Mesothelial cell of epicardium (in vitro differentiated cells): ENCODE measurements around the gene CSHL1. TPM values are rescaled to one million over a fixed set of nuclear protein-coding genes. Genes with fewer than 3 reads are reported as not detected.
A peak's percentile ranks its signal among the peaks of the same experiment; 100 is the strongest.
"Not testable (repeated sequence)": the region's sequence is repeated elsewhere in the genome, so short reads cannot be mapped to it uniquely, and the experiment has no call there.

ENCODE experiments used
- DNase-seq, 2 experiments: peaks; one replicate each; pipeline ENCODE4 v3.0.0; 2021; ENCODE audit warnings: low spot score in 2 of 2; ENCODE audit not compliant: unreplicated experiment in 2 of 2
- H3K27ac Mint-ChIP-seq: 2 replicates; pipeline ENCODE4 v1.8.0; 2021; ENCODE audit warnings: mixed read lengths
- H3K27me3 Mint-ChIP-seq: 2 replicates; pipeline ENCODE4 v1.8.0; 2021; ENCODE audit warnings: low read depth, mixed read lengths
- H3K36me3 Mint-ChIP-seq: 2 replicates; pipeline ENCODE4 v1.8.0; 2021; ENCODE audit warnings: mixed read lengths
- H3K4me1 Mint-ChIP-seq: 2 replicates; pipeline ENCODE4 v1.8.0; 2021; ENCODE audit warnings: mixed read lengths
- H3K4me3 Mint-ChIP-seq: 2 replicates; pipeline ENCODE4 v1.8.0; 2021; ENCODE audit warnings: mild to moderate bottlenecking, moderate library complexity, mixed read lengths
- H3K9me3 Mint-ChIP-seq: 2 replicates; pipeline ENCODE4 v1.8.0; 2021; ENCODE audit warnings: mixed read lengths
- CTCF ChIP-seq: fragments of 200-600 bp; sonication (generic); IDR thresholded peaks from one replicate; pipeline ENCODE4 v1.5.0; 2021; ENCODE audit warnings: antibody characterized with exemption; ENCODE audit not compliant: unreplicated experiment
- total RNA-seq: library from RNA; stranded (reverse); gene quantifications from 3 replicates; pipeline ENCODE4 v1.2.1, GENCODE V29; 2021

Gene CSHL1
- total RNA-seq, 1 donor from 2014 or later: not detected

DNA sequence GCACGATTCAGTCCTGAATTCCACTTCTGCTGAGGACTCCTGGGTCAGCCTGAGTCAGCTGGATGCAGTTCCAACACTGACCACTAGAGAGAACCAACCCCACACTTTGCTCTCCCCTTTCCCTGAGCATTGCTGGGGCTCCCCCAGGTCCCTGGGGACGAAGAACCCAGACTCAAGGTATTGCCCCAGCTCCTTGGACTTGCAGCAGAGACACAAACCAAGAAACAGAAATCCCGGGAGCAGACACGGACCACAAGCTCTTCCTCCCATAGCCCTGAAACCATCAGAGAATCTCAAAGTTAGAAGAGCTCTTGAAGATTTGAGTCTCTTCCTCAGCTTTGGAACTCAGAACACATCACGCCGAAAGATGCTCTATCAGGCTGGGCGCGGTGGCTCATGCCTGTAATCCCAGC is 8.3 kb upstream of the CSHL1 start:
- peak; percentile 96 for TF ChIP-seq CTCF
- no peaks in the 10 kb centered on the region for H3K36me3 Mint-ChIP-seq
- H3K9me3 Mint-ChIP-seq: no peaks in the 10 kb centered on the region
- peaks cover 42% of the 10 kb centered on the region for H3K27me3 Mint-ChIP-seq
- peak in 1 of 2 experiments; percentile 63 for DNase-seq
- H3K4me1 Mint-ChIP-seq: peaks cover 5% of the 10 kb centered on the region
- no peak overlapping the region for H3K27ac Mint-ChIP-seq
- H3K4me3 Mint-ChIP-seq: no peak overlapping the region

- peaks cover 42% of the 10 kb centered on the region for H3K27me3 Mint-ChIP-seq
- H3K9me3 Mint-ChIP-seq, H3K27ac Mint-ChIP-seq, H3K36me3 Mint-ChIP-seq, H3K4me3 Mint-ChIP-seq, H3K4me1 Mint-ChIP-seq, DNase-seq: not testable (repeated sequence)
These were observed 7.8 kb upstream of the CSHL1 start, which contains the start of gene GH1 for GRCh38 chr17:63918789-63919305. Gene GH1 (minus strand): TSS chr17:63918839. CDS start chr17:63918776, 63 bp downstream.

DNA sequence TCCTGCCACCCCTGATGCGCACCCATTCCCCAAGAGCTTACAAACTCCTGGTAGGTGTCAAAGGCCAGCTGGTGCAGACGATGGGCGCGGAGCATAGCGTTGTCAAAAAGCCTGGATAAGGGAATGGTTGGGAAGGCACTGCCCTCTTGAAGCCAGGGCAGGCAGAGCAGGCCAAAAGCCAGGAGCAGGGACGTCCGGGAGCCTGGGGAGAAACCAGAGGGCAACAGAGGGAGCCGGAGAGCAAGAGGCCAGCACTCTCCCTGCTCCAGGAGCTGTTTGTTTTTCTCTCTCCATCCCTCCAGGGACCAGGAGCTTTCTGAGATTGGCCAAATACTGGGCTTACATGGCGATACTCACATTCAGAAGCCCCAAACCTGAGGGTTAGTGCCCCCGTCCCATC is 7.2 kb upstream of the CSHL1 start:
- H3K27me3 Mint-ChIP-seq: peaks cover 42% of the 10 kb centered on the region
- H3K4me3 Mint-ChIP-seq: no peak overlapping the region
- no peak for DNase-seq
- H3K27ac Mint-ChIP-seq: no peak overlapping the region
- no peaks in the 10 kb centered on the region for H3K36me3 Mint-ChIP-seq
- H3K9me3 Mint-ChIP-seq: no peaks in the 10 kb centered on the region
- TF ChIP-seq CTCF: no peak
- peaks cover 5% of the 10 kb centered on the region for H3K4me1 Mint-ChIP-seq

- H3K27me3 Mint-ChIP-seq: peaks cover 44% of the 10 kb centered on the region
- no peak for DNase-seq
- H3K36me3 Mint-ChIP-seq: no peaks in the 10 kb centered on the region
- H3K4me3 Mint-ChIP-seq: no peak overlapping the region
- no peak overlapping the region for H3K27ac Mint-ChIP-seq
- H3K4me1 Mint-ChIP-seq: peaks cover 5% of the 10 kb centered on the region
- no peaks in the 10 kb centered on the region for H3K9me3 Mint-ChIP-seq
- TF ChIP-seq CTCF: no peak
These were observed 6.6 kb upstream of the CSHL1 start for GRCh38 chr17:63917646-63918045.

- not testable (repeated sequence) for DNase-seq, H3K36me3 Mint-ChIP-seq, H3K4me3 Mint-ChIP-seq, H3K27ac Mint-ChIP-seq, H3K9me3 Mint-ChIP-seq, H3K4me1 Mint-ChIP-seq
- peaks cover 44% of the 10 kb centered on the region for H3K27me3 Mint-ChIP-seq
These were observed 6.1 kb upstream of the CSHL1 start for GRCh38 chr17:63917206-63917605.

DNA sequence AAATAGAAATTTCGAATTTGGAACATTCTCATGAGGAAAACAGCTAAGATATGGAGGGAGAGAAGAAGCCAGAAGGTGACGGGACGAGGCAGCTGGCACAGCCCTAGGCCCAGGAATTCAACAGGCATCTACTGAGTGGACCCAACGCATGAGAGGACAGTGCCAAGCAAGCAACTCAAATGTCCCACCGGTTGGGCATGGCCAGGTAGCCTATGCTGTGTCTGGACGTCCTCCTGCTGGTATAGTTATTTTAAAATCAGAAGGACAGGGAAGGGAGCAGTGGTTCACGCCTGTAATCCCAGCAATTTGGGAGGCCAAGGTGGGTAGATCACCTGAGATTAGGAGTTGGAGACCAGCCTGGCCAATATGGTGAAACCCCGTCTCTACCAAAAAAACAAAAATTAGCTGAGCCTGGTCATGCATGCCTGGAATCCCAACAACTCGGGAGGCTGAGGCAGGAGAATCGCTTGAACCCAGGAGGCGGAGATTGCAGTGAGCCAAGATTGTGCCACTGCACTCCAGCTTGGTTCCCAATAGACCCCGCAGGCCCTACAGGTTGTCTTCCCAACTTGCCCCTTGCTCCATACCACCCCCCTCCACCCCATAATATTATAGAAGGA is 5.6 kb upstream of the CSHL1 start:
- peaks cover 5% of the 10 kb centered on the region for H3K4me1 Mint-ChIP-seq
- no peak overlapping the region for H3K27ac Mint-ChIP-seq
- DNase-seq: no peak
- no peaks in the 10 kb centered on the region for H3K36me3 Mint-ChIP-seq
- no peak overlapping the region for H3K4me3 Mint-ChIP-seq
- peaks cover 44% of the 10 kb centered on the region for H3K27me3 Mint-ChIP-seq
- no peaks in the 10 kb centered on the region for H3K9me3 Mint-ChIP-seq
- TF ChIP-seq CTCF: no peak

GRCh38 chr17:63915753-63916152 is 4.7 kb upstream of the CSHL1 start:
- not testable (repeated sequence) for H3K36me3 Mint-ChIP-seq, H3K9me3 Mint-ChIP-seq, H3K4me3 Mint-ChIP-seq, DNase-seq, H3K27ac Mint-ChIP-seq, H3K4me1 Mint-ChIP-seq
- H3K27me3 Mint-ChIP-seq: peaks cover 50% of the 10 kb centered on the region
